GM12878 (cell line): ENCODE measurements around the gene UBE3B. TPM values are rescaled to one million over a fixed set of nuclear protein-coding genes. Genes with fewer than 3 reads are reported as not detected.

ENCODE experiments used
- ATAC-seq: fragments of 200-7000 bp; cut with Tn5 transposase; 3 replicates; pipeline ENCODE4 v1.9.1; 2020; ENCODE audit warnings: mild to moderate bottlenecking, moderate library complexity
- BruUV-seq: library from RNA; stranded (reverse); fragments of 400-500 nt; replicated peaks from 2 replicates; lab custom pipeline; 2021; lab: Mats Ljungman, UMichigan
- CTCF ChIA-PET: fragments of 300-600 bp; sonication (Branson Sonifier 250); formaldehyde crosslinking; extraction: SDS; loops from one replicate; lab custom pipeline; 2021; ENCODE audit warnings: inconsistent platforms; lab: Yijun Ruan, JAX
- POLR2A ChIA-PET: fragments of 350-600 bp; formaldehyde crosslinking; extraction: SDS; loops from one replicate; lab custom pipeline; 2021; ENCODE audit warnings: inconsistent platforms; lab: Charles Lee
- RAD21 ChIA-PET: fragments of 300-600 bp; sonication (Branson Sonifier 250); formaldehyde crosslinking; loops from one replicate; lab custom pipeline; 2023; ENCODE audit warnings: antibody characterized with exemption; ENCODE audit not compliant: unreplicated experiment; lab: Charles Lee
- SMC1A ChIA-PET: fragments of 300-600 bp; sonication (Branson Sonifier 250); formaldehyde crosslinking; loops from one replicate; lab custom pipeline; 2023; ENCODE audit not compliant: unreplicated experiment, uncharacterized antibody; lab: Charles Lee
- DNase-seq: peaks from one replicate; pipeline ENCODE4 v3.0.0-alpha.2; 2011; ENCODE audit warnings: low read depth, low spot score
- FAIRE-seq: peaks from 3 replicates; lab custom pipeline; 2011; peaks lifted over from hg19 to GRCh38; lab: Jason Lieb, UNC
- H2AFZ ChIP-seq: 2 replicates; pipeline ENCODE4 v1.6.0; 2011; ENCODE audit warnings: low read depth, low read length, control low read depth; ENCODE audit not compliant: control insufficient read depth
- H3K27ac ChIP-seq: 2 replicates; pipeline ENCODE4 v1.5.1; 2011; ENCODE audit warnings: control low read depth; ENCODE audit not compliant: control insufficient read depth, insufficient read depth
- H3K27me3 ChIP-seq, 2 experiments: replicated peaks in 1 of 2; 2 replicates each; pipeline versions ENCODE4 v1.6.0 to v1.6.1; 2011; ENCODE audit warnings: low read length in 1 of 2; ENCODE audit not compliant: control insufficient read depth in 2 of 2, insufficient read depth in 2 of 2
- H3K36me3 ChIP-seq, 2 experiments: 2 replicates each; pipeline ENCODE4 v1.5.1; 2011; ENCODE audit warnings: low read length in 1 of 2; ENCODE audit not compliant: control insufficient read depth in 2 of 2, insufficient read depth in 2 of 2
- H3K4me1 ChIP-seq: 2 replicates; pipeline ENCODE4 v1.6.1; 2011; ENCODE audit warnings: mild to moderate bottlenecking, low read length, moderate library complexity, mixed read lengths; ENCODE audit not compliant: control insufficient read depth, insufficient read depth
- H3K4me2 ChIP-seq: 2 replicates; pipeline ENCODE4 v1.6.0; 2011; ENCODE audit warnings: control low read depth; ENCODE audit not compliant: control insufficient read depth, insufficient read depth
- H3K4me3 ChIP-seq: fragments of 200-600 bp; sonication (generic); 2 replicates; pipeline ENCODE4 v1.5.1; 2016
- H3K79me2 ChIP-seq: 2 replicates; pipeline ENCODE4 v1.6.0; 2011; ENCODE audit warnings: low read length; ENCODE audit not compliant: control insufficient read depth, insufficient read depth
- H3K9ac ChIP-seq: 2 replicates; pipeline ENCODE4 v1.8.0; 2011; ENCODE audit warnings: low read length, control low read depth, mixed read lengths; ENCODE audit not compliant: control insufficient read depth, insufficient read depth
- H3K9me3 ChIP-seq: replicated peaks from 3 replicates; pipeline ENCODE4 v1.5.1; 2011; ENCODE audit warnings: mild to moderate bottlenecking, low read length; ENCODE audit not compliant: control insufficient read depth, insufficient read depth
- H4K20me1 ChIP-seq: 2 replicates; pipeline ENCODE4 v1.6.0; 2011; ENCODE audit not compliant: control insufficient read depth, insufficient read depth
- BACH1 ChIP-seq: fragments of 450-650 bp; IDR thresholded peaks from 2 replicates; pipeline ENCODE4 v1.6.1; 2017; ENCODE audit warnings: mild to moderate bottlenecking, borderline replicate concordance
- LARP7 ChIP-seq: fragments of 450-650 bp; IDR thresholded peaks from 2 replicates; pipeline ENCODE4 v1.6.1; 2017; ENCODE audit warnings: mild to moderate bottlenecking
- NKRF ChIP-seq: fragments of 450-650 bp; conservative IDR thresholded peaks from 2 replicates; pipeline ENCODE4 v1.6.1; 2017; ENCODE audit warnings: mild to moderate bottlenecking, moderate library complexity
- ZBTB4 ChIP-seq: fragments of 450-650 bp; formaldehyde crosslinking; IDR thresholded peaks from 2 replicates; pipeline ENCODE4 v1.4.0; 2022; ENCODE audit warnings: mild to moderate bottlenecking, moderate library complexity
- WGBS: methylation state at CpG from one replicate; pipeline ENCODE4 v1.1.6; 2016; ENCODE audit warnings: low lambda C conversion rate; ENCODE audit not compliant: insufficient replicate concordance, insufficient coverage; ENCODE audit errors: missing lambda C conversion rate; 5-methylcytosine and 5-hydroxymethylcytosine counted together
- in situ Hi-C: fragments of 300-500 bp; cut with MboI; formaldehyde crosslinking; loops from 9 replicates; pipeline ENCODE4 v1.14.3; 2018; ENCODE audit warnings: mixed read lengths
- intact Hi-C: fragments of 100-400 bp; cut with micrococcal nuclease; formaldehyde crosslinking; loops from one replicate; pipeline ENCODE4 v1.14.2; 2022; ENCODE audit not compliant: unreplicated experiment
- polyA plus RNA-seq, 11 experiments: library from polyadenylated mRNA; depleted of rRNA in 4 of 11; unstranded in 6 of 11; stranded (reverse) in 5 of 11; fragments of >200 nt; fragmentation: Nextera tagmentation in 4 of 11; fragmentation: Illumina TruSeq in 1 of 11; extraction: Ambion mirVana in 4 of 11; extraction: Trizol in 1 of 11; gene quantifications; 1 replicate in 1 of 11; 2 replicates in 10 of 11; pipeline versions ENCODE4 v1.2.1 to v1.2.3, GENCODE V29; 2011 to 2016; ENCODE audit warnings: inconsistent platforms in 2 of 11, missing spikeins in 2 of 11, low read depth in 1 of 11
- total RNA-seq, 4 experiments: library from RNA; depleted of rRNA in 3 of 4; stranded (reverse); fragments of >200 nt in 3 of 4; fragmentation: Illumina TruSeq in 1 of 4; extraction: Trizol in 1 of 4; gene quantifications; 2 replicates each; pipeline versions ENCODE4 v1.2.1 to v1.2.3, GENCODE V29; 2013 to 2021
- TF ChIP-seq, protein P1 (sequence below): fragments of 450-650 bp; IDR thresholded peaks from 2 replicates; pipeline ENCODE4 v1.6.1; 2017; ENCODE audit warnings: mild to moderate bottlenecking, moderate library complexity

The UBE3B gene
- total and polyA plus RNA-seq, 10 of the 15 experiments (the other 5 are each of a cell fraction or from before 2014, with no cell fraction given), result 7.4 to 25.3 (median 17.1) TPM

- ChIA-PET RAD21 (interaction anchor here (0.7 to 1.1 kb wide), 3 partner anchors 12 to 1878 kb away, joined by 3 read pairs; no protein-coding TSS in a partner anchor), CTCF (interaction anchor here (1.0 to 2.6 kb wide), 5 partner anchors 21 to 272 kb away, joined by 3 to 14 read pairs (median 4); no protein-coding TSS in a partner anchor), POLR2A (interaction anchor here (0.6 to 1.0 kb wide), 3 partner anchors 15 to 857 kb away, joined by 3 to 4 read pairs (median 3); partner anchors contain the start of gene KCTD10), SMC1A (interaction anchor here (0.8 to 1.2 kb wide), 2 partner anchors 9 to 14 kb away, joined by 3 read pairs; no protein-coding TSS in a partner anchor)
- Histone ChIP-seq H3K36me3 (peaks cover 0 to 28% of the 10 kb centered on the region in 2 experiments; a peak in 2 of 4 replicates), H3K4me2 (peak overlapping the region; percentile 95), H3K9ac (peak overlapping the region; percentile 75), H2AFZ (peak overlapping the region; percentile 89), H3K4me1 (no peaks in the 10 kb centered on the region), H3K9me3 (no peaks in the 10 kb centered on the region), H3K27ac (peak overlapping the region; percentile 69), H3K79me2 (peaks cover 17% of the 10 kb centered on the region), H4K20me1 (no peaks in the 10 kb centered on the region), H3K4me3 (peak overlapping the region; percentile 99), H3K27me3 (no peaks in the 10 kb centered on the region)
- DNase-seq (no peak), ATAC-seq (no peak), FAIRE-seq (no peak)
- peak; percentile 57; the same call in 1 of the 2 replicates for TF ChIP-seq NKRF
- TF ChIP-seq ZBTB4 (CRISPR knock-in tag), result no peak
- TF ChIP-seq BACH1, result 0 out of 2 replicates have a peak, but pooled peaks have one; percentile 43
- TF ChIP-seq LARP7, result 0 out of 2 replicates have a peak, but pooled peaks have one; percentile 7
- TF ChIP-seq, protein P1, sequence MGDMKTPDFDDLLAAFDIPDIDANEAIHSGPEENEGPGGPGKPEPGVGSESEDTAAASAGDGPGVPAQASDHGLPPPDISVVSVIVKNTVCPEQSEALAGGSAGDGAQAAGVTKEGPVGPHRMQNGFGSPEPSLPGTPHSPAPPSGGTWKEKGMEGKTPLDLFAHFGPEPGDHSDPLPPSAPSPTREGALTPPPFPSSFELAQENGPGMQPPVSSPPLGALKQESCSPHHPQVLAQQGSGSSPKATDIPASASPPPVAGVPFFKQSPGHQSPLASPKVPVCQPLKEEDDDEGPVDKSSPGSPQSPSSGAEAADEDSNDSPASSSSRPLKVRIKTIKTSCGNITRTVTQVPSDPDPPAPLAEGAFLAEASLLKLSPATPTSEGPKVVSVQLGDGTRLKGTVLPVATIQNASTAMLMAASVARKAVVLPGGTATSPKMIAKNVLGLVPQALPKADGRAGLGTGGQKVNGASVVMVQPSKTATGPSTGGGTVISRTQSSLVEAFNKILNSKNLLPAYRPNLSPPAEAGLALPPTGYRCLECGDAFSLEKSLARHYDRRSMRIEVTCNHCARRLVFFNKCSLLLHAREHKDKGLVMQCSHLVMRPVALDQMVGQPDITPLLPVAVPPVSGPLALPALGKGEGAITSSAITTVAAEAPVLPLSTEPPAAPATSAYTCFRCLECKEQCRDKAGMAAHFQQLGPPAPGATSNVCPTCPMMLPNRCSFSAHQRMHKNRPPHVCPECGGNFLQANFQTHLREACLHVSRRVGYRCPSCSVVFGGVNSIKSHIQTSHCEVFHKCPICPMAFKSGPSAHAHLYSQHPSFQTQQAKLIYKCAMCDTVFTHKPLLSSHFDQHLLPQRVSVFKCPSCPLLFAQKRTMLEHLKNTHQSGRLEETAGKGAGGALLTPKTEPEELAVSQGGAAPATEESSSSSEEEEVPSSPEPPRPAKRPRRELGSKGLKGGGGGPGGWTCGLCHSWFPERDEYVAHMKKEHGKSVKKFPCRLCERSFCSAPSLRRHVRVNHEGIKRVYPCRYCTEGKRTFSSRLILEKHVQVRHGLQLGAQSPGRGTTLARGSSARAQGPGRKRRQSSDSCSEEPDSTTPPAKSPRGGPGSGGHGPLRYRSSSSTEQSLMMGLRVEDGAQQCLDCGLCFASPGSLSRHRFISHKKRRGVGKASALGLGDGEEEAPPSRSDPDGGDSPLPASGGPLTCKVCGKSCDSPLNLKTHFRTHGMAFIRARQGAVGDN, result 0 out of 2 replicates have a peak, but pooled peaks have one; percentile 7
- 1% methylated on average over 13 of the region's 13 CpGs for WGBS
- BruUV-seq, result no TSS peak
- intact Hi-C loops (no loop called here), in situ Hi-C loops (no loop called here)
Measured at GRCh38 chr12:109573914-109574244, 96.4 kb downstream of the UBE3B start.
